Lower leg skin (tissue), 3 donors: ENCODE data around the gene ELK1.

Experiments
- CTCF ChIP-seq, 3 donors: fragments of 450-650 bp; IDR thresholded peaks; one replicate each; pipeline ENCODE4 v1.5.1; 2016; ENCODE audit warnings: antibody characterized with exemption in 3 of 3, mild to moderate bottlenecking in 3 of 3, moderate library complexity in 2 of 3
- POLR2A ChIP-seq, 2 donors: fragments of 450-650 bp; IDR thresholded peaks; one replicate each; pipeline ENCODE4 v1.6.1; 2016 to 2017; ENCODE audit warnings: antibody characterized with exemption in 2 of 2, mild to moderate bottlenecking in 1 of 2, moderate library complexity in 1 of 2

DNA sequence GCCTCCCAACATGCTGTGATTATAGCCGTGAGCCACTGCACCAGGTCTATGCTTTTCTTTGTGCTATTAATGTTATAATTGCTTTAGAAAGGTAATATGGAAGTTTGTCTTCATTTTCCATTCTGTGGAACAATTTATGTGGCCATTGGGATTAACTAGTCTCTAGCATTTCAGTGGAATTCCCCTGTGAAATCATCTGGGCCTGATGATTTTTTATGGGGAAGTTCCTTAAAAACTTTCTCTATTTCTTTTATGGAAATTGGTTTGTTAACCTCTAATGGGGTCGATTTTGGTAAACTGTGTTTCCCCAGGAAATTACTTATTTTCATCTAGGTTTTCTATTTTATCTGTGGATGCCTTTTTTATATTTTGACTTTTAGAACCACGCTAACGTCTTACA lies 56.8 kb downstream of the ELK1 start:
- TF ChIP-seq CTCF (IDR thresholded peaks at IDR 0.05) (no peak), POLR2A (IDR thresholded peaks at IDR 0.05) (no peak)
